ENCODE results near the gene IRX3. TPM values are rescaled to one million over a fixed set of nuclear protein-coding genes. Genes with fewer than 3 reads are reported as not detected.

The IRX3 gene
- total RNA-seq, 1 donor from 2014 or later: 3.2 TPM

DNA sequence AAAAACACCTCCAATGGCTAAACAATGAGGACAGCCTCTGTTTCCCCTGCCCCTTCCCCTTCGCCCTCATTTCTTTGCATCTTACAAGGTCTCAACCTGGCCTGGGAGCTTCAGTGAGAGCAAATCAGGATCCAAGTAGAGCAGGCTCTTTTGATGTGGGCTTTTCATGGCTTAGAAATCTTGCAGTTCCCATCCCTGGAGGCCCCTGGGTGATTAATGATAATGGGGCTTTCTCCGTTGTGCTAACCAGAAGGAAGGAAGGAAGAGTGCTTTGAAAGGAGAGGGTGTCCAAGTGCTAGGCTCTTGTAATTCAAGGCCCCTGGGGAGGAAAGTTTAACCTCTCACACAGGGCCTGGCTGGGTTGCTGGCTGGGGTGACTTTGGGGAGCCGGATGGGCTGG is 18.5 kb upstream of the IRX3 start:
- TF ChIP-seq, protein P1, sequence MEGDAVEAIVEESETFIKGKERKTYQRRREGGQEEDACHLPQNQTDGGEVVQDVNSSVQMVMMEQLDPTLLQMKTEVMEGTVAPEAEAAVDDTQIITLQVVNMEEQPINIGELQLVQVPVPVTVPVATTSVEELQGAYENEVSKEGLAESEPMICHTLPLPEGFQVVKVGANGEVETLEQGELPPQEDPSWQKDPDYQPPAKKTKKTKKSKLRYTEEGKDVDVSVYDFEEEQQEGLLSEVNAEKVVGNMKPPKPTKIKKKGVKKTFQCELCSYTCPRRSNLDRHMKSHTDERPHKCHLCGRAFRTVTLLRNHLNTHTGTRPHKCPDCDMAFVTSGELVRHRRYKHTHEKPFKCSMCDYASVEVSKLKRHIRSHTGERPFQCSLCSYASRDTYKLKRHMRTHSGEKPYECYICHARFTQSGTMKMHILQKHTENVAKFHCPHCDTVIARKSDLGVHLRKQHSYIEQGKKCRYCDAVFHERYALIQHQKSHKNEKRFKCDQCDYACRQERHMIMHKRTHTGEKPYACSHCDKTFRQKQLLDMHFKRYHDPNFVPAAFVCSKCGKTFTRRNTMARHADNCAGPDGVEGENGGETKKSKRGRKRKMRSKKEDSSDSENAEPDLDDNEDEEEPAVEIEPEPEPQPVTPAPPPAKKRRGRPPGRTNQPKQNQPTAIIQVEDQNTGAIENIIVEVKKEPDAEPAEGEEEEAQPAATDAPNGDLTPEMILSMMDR (IDR thresholded peaks at IDR 0.05; ENCODE audit: insufficient read depth, low read length, poor library complexity, severe bottlenecking): no peak
- Histone ChIP-seq H3K27me3 (ENCODE audit: control insufficient read depth, insufficient read depth, low read length) (peaks cover 2% of the 10 kb centered on the region), H3K36me3 (ENCODE audit: control insufficient read depth, insufficient read depth, low read length) (no peaks in the 10 kb centered on the region), H3K4me3 (ENCODE audit: low read depth, low read length) (no peak overlapping the region)
- DNase-seq (ENCODE audit: low read depth): no peak

DNA sequence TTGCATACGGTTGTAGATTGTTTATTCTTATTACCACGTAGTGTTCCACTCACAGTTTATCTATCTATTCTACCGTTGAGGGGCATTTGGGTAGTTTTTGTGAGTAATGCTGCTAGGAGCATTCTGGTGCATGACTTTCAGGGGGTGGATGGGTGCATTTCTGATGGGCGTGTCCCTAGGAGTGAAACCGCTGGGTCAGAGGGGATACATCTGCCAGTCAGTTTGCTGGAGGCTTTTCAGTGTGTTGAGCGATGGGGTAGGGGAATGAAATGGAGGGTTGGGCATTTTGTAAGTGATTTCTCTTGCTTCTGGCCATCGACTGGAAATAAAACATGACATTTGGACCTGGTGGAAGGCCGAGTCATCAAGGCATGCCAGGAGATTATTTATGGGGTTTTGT is 17.0 kb upstream of the IRX3 start:
- Histone ChIP-seq H3K36me3 (ENCODE audit: control insufficient read depth, insufficient read depth, low read length) (no peaks in the 10 kb centered on the region), H3K27me3 (ENCODE audit: control insufficient read depth, insufficient read depth, low read length) (peaks cover 2% of the 10 kb centered on the region), H3K4me3 (ENCODE audit: low read depth, low read length) (no peak overlapping the region)
- DNase-seq (ENCODE audit: low read depth): no peak
- TF ChIP-seq, protein P1 (IDR thresholded peaks at IDR 0.05; ENCODE audit: insufficient read depth, low read length, poor library complexity, severe bottlenecking): no peak

DNA sequence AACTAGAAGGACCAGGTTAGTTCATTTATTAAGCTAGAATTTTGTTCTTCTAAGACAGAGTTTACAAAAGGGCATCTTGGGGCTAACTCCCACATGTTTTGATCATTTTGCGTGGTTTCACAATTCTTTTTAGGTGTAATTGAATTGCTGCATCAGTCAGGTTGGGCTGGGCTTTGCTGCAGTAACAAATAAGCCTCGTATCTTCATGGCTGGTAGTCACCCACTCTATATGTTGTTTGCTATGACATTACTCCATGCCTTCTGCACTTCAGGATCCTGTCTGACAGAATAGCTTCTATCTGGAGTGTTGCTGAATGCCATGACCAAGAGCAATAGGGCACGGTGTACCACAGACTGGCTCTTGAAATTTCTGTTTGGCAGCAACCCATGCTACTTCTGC is 10.6 kb upstream of the IRX3 start:
- Histone ChIP-seq H3K4me3 (ENCODE audit: low read depth, low read length) (no peak overlapping the region), H3K36me3 (ENCODE audit: control insufficient read depth, insufficient read depth, low read length) (no peaks in the 10 kb centered on the region), H3K27me3 (ENCODE audit: control insufficient read depth, insufficient read depth, low read length) (peaks cover 2% of the 10 kb centered on the region)
- no peak for DNase-seq (ENCODE audit: low read depth)
- TF ChIP-seq, protein P1 (IDR thresholded peaks at IDR 0.05; ENCODE audit: insufficient read depth, low read length, poor library complexity, severe bottlenecking): no peak

DNA sequence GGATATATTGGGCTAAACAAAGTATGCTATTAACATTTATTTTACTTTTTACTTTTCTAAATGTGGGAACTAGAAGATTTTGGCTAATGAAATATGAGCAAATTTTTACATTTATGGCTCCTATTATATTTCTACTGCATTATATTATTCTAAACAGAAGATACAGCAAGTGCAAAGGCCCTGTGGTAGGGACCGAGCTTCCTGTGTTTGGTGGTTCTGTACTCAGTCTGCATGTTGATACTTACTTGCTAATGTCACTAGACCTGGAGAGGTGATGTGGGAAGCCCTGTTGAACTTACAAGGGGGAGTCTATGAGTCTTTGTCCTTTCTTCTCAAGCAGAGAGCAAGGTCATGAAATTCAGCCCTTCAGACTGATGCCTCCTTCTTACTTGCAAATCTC is 10.0 kb upstream of the IRX3 start:
- TF ChIP-seq, protein P1 (IDR thresholded peaks at IDR 0.05; ENCODE audit: insufficient read depth, low read length, poor library complexity, severe bottlenecking): no peak
- H3K36me3 ChIP-seq (ENCODE audit: control insufficient read depth, insufficient read depth, low read length): no peaks in the 10 kb centered on the region
- DNase-seq (ENCODE audit: low read depth): no peak
- peaks cover 6% of the 10 kb centered on the region for H3K27me3 ChIP-seq (ENCODE audit: control insufficient read depth, insufficient read depth, low read length)
- H3K4me3 ChIP-seq (ENCODE audit: low read depth, low read length): no peak overlapping the region

DNA sequence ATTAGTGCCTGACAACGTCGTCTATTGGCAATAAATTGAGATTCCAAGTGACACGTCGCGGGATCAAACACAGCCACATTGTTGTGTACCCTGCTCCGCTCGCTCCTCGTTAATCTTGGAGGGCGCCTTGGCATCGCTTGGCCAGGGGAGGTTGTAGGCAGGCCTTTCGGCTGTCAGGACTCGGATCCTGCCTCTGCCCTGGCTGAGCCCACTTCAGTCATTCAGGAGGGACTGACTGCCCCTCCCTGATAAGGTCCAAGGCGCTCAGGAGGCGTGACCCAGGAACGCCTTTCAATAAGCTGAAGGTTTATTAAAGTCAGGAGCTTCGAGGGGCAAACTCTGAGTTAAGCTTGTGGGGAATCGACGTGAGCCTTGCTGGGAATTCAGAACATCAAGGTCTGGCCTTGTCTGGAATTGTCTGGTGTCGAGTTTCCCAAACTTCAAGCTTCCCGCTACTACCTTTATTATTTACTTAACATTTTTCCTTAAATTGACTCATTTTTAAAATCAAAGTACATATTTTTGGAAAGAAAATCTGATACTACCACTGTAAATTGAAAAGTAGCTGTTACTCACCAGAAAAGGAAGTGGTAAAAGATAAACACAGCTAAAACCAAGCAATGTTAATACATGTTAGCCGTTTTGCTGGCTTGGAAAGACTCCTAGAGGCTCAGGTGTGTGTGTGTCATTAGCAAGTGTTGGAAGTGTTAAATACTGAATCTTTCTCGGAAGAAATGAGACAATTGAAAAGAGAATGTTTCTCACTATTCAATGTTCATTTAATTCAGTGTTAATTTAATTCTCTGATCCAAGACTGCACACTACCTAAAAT is 5.3 kb upstream of the IRX3 start:
- H3K36me3 ChIP-seq (ENCODE audit: control insufficient read depth, insufficient read depth, low read length): no peaks in the 10 kb centered on the region
- TF ChIP-seq, protein P1 (IDR thresholded peaks at IDR 0.05; ENCODE audit: insufficient read depth, low read length, poor library complexity, severe bottlenecking): no peak
- H3K27me3 ChIP-seq (ENCODE audit: control insufficient read depth, insufficient read depth, low read length): peaks cover 51% of the 10 kb centered on the region
- no peak overlapping the region for H3K4me3 ChIP-seq (ENCODE audit: low read depth, low read length)
- DNase-seq (ENCODE audit: low read depth): no peak

All from kidney epithelial cell (primary cell).